DMS53 treated with DMSO at 0.1 percent for 48 hours (cell line): ENCODE data around the gene ADISSP.
"Not testable (repeated sequence)": the region's sequence is repeated elsewhere in the genome, so short reads cannot be mapped to it uniquely, and the experiment has no call there.

Source experiments
- DNase-seq: peaks from one replicate; lab custom pipeline; 2025; ENCODE audit not compliant: unreplicated experiment; lab: John Stamatoyannopoulos, UW

ADISSP gene

DNA sequence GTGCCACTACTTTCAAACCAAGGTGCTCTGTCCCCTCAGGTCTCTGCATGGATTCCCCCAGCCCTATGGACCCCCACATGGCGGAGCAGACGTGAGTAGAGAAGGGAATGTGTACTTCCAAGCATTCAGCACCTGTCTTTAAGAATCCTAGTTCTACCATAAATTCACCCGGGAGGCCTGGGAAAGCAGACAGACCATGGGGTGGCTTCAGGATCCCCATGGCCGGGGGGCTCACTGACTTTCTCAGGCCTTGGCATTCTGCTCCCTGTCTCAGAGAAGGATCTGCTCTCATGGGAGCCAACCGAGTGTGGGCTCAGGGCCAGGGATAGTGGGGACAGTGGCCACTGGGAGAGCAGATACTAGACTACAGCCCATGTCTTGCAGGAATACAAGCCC lies 30.8 kb upstream of the ADISSP start:
- DNase-seq: no peak

DNA sequence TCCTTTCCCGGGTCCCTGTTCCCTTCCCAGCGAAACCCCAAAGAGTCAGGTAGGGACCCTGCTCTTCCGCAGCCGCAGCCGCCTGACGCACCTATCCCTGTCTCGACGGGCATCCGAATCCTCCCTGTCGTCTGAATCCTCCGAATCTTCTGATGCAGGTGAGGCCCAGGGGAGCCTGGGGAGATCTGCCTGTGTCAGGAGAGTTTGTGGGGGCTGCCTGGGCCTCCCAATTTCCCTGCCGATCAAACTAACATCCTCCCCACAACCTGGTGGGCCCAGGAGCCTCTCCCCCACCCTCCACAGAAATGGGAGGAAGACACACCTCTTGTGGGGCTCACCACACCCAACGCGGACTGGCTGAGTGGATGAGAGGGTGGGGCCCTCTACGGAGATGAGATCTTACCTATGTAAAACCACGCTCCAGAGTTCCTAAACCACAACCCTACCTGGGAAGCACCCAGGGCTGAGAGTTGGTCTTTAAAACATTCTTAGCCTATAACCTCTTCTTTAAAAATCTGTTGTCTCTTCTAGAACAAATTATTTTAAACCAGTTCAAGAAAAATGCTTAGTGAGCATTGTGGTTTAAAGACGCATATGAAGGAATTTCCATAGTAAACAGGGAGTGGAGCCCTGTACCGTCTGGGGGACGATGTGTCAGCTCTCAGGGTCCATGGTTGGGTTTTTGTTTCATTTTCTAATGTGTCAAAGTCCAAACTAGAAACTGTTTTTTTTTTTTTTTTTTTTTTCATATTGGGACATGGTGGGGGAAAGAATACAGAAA lies 30.2 kb upstream of the ADISSP start:
- DNase-seq: no peak

DNA sequence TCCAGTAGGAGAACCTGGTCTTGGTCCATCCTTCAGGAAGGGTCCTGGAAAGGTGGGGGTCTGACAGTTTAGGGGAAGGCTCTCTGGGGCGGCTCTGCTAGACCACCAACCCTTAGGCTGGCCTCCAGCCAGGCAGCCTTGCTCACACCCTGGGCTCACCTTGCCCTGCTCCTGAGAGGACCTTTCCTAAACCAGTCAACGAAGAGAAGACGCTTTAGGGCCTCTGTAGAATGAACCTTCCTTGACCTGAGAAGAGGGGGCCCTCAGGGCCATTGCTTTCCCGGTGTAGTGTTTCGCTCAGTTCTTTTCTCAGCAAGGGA lies 29.6 kb upstream of the ADISSP start:
- no peak for DNase-seq

DNA sequence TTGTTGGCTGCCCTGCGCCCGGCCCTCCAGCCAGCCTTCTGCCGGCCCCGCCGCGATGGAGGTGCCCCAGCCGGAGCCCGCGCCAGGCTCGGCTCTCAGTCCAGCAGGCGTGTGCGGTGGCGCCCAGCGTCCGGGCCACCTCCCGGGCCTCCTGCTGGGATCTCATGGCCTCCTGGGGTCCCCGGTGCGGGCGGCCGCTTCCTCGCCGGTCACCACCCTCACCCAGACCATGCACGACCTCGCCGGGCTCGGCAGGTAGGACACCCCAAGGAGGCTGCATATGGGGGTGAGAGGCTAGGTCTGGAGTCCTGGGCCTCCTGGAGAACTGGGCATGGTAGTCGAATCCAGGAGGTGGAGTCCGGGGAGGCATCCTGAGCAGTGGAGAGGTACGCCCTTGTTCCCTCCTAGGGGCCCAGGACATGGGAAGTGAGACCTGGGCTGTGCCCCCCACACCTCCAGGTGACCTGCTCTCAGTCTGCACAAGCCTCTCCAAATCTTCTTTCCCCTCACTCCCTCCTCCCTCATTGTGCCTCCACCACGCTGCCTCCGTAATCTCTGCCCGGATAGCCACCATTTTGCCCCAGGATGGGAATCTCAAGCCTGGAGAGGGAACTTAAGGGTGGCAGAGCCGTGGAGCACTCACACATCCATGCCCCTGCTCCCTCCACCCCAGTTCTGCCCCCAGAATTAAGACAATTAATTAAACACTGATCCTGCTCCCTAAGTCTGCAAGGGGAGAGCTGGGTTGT lies 29.1 kb upstream of the ADISSP start:
- DNase-seq: no peak

DNA sequence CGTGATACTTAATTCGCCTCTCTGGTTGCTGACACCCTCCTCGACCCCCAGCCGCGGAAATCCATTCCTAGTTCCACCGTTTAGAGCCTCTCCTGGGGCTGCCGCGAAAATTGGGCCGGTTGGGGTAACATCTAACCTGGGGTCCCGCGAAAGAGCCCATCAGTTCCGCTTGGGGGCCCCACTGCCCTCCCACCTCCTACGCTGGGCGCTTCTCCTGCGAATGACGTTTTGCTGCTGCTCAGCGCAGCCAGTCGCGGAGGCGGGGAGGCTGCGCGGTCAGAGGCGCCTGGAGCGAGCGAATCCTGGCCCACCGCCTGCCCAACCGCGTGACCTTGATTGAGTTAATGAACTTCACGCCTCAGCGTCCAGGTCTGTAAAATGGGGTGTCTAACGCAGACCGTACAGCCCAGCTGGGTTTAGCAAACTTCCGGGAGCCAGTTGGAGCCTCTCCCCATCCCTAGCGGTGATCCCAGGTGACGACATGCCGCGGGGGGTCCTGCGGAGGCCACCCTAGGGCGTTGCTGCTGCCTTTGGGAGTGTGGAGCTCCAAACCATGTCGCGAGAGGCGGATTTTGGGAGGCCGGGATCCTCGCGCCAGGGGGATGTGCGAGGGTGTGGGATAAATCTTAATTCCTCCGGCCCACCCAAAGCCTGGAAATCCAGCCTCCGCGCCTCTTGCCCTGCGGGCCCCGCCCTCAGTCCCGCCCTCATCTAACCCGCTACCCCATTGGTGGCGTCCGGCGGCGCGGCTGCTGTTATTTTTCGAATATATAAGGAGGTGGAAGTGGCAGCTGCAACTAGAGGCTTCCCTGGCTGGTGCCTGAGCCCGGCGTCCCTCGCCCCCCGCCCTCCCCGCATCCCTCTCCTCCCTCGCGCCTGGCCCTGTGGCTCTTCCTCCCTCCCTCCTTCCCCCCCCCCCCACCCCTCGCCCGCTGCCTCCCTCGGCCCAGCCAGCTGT lies 28.2 kb upstream of the ADISSP start, which contains the start of gene CDC25B:
CDC25B (plus strand) TSS at position 800 of the 958 bp plus-strand sequence. CDS start 222 bp downstream, outside the sequence.
- DNase-seq: peak; percentile 85

DNA sequence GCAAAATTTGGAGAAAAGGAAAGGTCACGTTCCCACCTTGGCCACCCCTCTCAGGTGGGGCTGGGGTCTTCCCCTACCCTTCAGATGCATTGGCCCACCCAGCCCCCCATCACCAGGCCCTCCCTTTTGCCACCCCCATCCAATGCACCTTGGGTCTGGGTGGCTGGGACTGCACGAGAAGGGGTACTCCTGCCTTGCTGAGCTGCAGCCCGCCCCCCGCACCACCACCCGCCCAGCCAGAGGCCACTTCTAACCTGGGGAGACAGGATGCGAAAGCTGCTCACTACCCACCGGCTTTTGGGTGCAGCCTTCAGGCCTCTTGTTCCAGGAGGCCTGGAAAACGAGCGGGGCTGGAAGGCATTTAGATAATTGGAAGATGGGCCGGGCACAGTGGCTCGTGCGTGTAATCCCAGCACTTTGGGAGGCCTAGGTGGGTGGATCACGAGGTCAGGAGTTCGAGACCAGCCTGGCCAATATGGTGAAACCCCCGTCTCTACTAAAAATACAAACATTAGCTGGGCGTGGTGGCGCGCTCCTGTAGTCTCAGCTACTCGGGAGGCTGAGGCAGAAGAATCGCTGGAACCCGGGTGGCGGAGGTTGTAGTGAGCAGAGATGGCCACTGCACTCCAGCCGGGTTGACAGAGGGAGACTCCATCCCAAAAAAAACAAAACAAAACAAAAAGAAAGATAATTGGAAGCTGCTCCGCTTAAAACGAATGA lies 27.3 kb upstream of the ADISSP start:
- DNase-seq: no peak

DNA sequence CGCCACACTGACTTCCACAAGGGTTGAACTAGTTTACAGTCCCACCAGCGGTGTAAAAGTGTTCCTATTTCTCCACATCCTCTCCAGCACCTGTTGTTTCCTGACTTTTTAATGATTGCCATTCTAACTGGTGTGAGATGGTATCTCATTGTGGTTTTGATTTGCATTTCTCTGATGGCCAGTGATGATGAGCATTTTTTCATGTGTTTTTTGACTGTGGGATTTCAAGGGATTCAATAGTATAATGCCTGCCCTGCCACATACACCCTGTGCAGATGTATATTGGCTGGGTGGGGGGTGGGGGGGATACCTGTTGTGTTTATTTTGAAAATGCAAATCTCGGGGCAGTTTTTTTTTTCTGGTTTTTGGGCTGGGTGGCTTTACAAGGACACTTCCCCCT lies 26.6 kb upstream of the ADISSP start:
- DNase-seq: not testable (repeated sequence)

DNA sequence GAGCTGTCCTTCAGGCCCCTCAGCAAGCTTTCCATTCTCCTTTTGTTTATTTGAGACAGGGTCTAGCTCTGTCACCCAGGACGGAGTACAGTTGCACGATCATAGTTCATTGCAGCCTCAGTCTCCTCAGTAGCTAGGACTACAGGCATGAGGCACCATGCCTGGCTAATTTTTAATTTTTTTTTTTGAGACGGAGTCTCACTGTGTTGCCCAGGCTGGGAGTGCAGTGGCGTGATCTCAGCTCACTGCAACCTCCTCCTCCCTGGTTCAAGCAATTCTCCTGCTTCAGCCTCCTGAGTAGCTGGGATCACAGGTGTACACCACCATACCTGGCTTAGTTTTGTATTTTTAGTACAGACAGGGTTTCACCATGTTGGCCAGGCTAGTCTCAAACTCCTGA lies 21.6 kb upstream of the ADISSP start:
- DNase-seq: not testable (repeated sequence)

DNA sequence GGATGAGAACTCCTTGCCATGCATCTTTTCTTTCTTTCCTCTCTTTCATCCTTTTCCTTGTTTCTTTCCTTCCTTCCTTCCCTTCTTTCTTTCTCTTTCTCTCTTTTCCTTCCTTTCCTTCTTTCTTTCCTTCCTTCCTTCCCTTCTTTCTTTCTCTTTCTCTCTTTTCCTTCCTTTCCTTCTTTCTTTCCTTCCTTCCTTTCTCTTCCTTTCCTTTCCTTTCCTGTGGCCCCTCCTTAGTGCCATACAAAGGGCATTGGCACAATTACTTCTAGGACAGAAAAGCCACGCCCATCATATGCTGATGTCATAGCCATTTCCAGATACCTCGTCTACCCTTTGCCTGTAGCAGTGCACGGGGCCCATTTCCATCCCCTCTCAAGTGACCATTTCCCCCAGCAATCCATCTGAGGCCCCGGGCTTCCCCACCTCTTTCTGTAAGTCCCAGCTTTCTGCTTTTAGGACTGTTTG lies 21.2 kb upstream of the ADISSP start:
- no peak for DNase-seq

DNA sequence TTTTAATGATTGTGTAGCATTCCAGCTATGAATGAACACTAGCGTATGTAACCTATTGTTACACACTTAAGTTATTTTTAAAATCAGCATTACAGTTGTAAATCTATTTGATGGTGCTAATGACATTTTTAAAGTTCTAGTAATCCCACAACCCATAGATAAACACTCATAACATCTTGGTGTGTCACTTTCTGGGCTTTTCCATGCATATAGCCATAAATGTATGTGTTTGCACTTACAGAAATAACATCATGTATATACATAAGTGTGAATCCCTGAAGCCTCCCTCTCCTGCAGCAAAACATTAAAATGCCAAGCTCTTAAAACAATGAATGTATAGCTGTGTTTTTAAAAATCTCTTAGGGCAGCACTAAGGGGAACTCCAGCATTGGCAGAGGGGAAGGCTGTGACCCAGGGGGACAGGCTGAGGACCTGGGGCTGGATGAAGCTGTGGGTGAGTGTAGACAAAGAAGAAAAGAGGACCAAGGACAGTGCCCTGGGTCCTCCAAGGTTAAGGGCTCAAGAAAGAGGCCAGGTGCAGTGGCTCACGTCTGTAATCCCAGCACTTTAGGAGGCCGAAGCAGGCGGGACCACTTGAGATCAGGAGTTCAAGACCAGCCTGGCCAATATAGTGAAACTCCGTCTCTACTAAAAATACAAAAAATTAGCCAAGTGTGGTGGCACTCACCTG lies 19.9 kb upstream of the ADISSP start:
- DNase-seq: no peak

DNA sequence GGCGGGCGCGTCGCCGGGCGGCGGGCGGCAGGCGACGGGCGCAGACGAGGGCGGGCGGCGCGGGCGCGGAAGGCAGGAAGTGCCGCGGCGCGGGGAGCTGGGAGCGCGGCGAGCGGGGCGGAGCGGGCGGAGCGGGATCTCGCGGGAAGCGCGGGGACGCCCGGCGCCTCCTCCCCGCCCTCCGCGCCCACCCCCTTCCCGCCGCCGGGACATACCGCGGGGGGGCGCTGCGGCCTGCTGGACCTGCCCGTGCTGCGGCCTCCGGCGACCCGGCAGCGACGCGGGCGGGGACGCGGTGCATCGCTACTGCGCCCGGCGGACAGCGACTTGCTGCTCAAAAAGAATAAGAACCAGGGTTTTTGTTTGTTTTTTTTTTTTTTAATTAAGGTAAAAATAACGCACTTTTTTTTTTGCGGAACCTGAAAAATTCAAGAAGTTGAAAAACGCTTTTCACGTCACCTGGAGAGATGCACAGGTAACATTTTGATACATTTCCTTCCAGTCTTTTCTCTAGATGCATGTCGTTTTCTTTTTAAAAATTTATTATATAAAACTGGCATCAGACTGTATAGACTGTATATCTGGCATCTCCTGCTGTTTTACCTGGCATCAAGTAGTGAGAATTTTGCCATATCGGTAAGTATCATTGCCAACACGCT lies 19.2 kb upstream of the ADISSP start, which contains the start of gene CENPB:
CENPB (minus strand) TSS at position 76 of the 659 bp plus-strand sequence. CDS start 257 bp downstream, outside the sequence.
- DNase-seq: peak; percentile 77

DNA sequence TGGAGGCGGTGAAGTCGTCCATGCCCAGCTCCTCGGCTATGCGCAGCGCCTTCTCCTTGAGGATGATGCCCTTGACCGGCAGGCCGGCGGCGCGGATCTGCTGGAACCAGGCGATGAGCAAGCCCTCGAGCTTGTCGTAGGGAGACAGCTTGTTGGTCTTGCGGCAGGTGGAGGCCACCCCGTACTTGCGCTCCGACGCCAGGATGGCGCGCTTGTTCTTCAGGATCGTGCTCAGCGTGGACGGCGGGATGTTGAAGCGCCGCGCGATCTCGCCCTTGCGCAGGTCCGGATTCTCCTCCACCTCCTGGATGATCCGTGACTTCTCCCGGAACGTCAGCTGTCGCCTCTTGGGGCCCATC lies 18.6 kb upstream of the ADISSP start:
- DNase-seq: no peak

DNA sequence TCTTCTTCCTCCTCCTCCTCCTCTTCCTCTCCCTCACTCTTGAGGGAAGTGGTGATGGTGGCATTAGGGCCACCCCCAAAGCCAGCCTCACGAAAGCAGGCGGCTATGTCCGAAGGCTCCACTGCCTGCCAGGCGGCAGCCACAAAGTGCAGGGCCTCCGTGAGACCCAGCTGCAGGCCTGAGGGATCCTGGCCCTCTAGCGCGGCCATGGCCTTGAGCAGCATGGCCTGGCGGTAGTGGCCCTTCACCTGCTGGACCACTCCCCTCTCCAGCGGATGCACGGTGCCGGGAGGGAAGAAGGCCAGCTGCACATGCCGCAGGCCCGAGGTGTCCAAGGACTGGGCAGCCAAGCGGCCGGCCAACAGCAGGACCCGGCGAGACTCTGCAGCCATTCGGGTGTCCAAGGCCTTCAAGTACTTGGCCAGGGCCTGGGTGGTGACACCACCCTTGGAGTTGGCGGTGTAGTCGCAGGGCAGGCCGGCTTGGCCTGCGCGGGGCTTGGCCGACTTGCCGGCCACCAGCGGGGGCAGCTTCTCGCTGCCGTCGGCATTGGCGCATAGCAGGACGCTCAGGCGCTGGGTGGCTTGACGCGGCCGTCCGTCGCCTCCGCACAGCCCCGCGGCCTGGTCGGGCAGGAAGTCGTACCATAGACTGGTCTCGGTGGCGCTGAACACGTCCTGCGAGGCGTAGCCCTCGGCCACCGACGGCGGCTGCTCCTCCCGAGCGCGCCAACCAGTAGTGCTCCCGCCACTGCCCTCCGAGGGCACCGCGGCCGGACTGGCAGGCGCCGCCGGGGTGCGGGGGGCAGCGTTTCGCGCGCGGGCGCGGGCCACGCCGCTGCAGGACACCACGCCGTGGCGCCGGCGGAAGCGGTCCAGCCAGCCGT lies 17.9 kb upstream of the ADISSP start:
- no peak for DNase-seq

DNA sequence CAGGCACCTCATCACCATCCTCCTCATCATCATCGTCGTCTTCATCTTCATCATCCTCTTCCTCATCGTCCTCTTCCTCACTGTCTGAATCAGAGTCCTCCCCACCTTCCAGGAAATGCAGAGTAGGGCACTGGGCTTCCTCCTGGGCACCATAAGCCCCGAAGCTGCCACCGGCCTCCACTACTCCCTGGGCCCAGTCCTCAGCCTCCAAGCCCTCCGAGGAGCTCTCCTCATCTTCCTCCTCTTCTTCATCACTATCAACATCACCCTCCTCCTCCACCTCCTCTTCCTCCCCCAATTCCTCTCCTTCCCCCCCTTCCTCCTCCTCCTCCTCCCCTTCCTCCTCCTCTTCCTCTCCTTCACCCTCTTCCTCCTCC lies 17.3 kb upstream of the ADISSP start:
- no peak for DNase-seq

DNA sequence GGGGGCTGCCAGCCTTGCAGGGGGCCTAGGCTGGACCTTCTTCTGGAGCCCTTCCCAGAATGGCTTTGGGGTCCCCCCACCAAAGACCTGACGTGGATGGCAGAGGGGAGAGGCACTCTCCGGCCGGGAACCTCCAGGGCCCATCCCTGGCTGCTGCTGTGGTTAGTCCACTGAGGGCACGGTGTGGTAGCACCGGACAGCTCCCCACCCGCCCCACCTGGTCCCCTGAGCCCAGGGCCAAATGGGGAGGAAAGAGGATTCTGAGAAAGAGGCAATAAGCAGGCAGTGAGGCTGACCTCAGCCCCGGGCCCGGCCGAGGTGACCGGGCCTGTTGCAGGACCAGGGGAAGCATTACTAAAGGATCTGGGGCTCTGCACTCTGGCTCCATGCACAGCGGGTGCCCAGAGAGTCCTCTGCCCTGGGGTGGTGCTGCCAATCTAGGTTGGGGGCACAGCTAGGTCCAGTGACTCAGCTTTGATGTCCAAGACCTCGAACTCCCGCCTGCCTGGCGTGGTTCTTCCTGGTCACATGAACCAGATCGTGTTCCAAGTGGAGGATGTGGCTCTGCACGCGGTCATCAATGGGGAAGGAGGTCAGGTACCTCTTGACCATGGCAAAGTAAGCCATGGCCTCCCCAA lies 16.8 kb upstream of the ADISSP start:
- DNase-seq: no peak

DNA sequence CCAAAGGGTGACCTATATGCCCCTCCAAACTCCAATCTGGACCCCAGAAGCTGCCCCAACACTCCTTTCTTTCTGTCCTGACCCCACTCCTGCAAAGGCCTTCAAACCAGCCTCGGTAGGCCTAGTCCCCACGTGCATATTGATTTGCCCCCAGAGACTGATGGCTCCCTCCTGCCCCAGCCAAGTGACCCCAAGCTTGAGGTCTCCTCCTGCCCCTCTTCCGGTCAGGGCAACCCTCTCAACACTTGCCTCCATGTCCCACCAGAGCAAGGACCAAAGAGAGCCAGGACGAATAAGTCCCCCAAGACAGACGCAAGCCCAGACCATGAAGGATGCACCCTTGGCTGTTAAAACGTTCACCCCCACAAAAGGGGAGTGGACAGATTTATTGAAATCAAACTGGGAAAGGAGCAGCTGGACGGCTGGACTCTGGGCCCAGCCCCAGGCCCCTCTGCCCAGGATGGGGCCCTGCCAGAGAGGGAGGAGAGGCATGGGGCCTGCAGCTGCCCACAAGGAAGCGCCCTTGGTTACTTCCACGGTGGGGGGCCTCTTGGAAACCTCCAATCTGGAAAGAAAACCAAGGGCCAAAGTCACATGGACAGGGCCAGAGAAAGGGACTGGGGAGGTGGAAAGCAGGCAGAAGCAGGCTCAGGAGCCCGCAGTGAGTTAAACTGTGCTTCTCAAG lies 16.1 kb upstream of the ADISSP start:
- DNase-seq: no peak

DNA sequence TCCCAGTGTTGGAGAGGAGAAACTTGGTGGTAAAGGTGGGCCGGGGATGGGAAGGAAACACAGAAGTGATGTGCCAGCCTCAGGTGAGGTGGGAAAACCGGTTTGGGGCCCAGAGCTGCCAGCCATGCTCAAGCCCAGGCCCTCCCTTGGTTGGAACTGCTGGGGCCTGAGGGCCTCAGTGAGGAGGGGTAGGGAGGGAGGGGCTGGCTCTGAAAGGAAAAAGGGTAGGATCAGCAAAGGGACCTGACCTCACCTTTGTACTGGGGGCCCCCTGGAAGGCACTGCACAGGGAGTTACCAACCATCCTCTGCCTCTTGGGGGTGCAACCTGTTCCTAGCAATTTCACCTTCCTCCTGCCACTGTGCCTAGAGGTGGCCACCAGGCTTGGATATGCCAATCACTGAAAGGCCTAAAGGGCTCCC lies 15.5 kb upstream of the ADISSP start:
- no peak for DNase-seq
